Ovary (tissue), 9 donors: ENCODE data around the gene ZNF664. TPM values are rescaled to one million over a fixed set of nuclear protein-coding genes. Genes with fewer than 3 reads are reported as not detected.

ENCODE experiments used
- DNase-seq, 5 donors: peaks; one replicate each; pipeline ENCODE4 v3.0.0-alpha.2; 2019 to 2020
- H3K27ac ChIP-seq, 2 donors: fragments of 200-600 bp; one replicate each; pipeline versions ENCODE4 v1.5.1 to v1.8.0; 2019 to 2022
- H3K27me3 ChIP-seq: fragments of 200-600 bp; one replicate; pipeline ENCODE4 v1.8.0; 2022
- H3K36me3 ChIP-seq: fragments of 200-600 bp; sonication (generic); one replicate; pipeline ENCODE4 v1.5.1; 2019
- H3K4me1 ChIP-seq: one replicate; pipeline ENCODE4 v1.8.1; 2013; ENCODE audit warnings: mild to moderate bottlenecking, moderate library complexity; ENCODE audit not compliant: insufficient read depth
- H3K4me3 ChIP-seq: fragments of 200-600 bp; sonication (generic); one replicate; pipeline ENCODE4 v1.5.1; 2017
- H3K9me3 ChIP-seq, 2 donors: fragments of 200-600 bp in 1 of 2; sonication (generic) in 1 of 2; one replicate each; pipeline versions ENCODE4 v1.5.1 to v1.8.1; 2013 to 2019; ENCODE audit warnings: mild to moderate bottlenecking in 1 of 2, moderate library complexity in 1 of 2
- EP300 ChIP-seq: sonication (generic); formaldehyde crosslinking; IDR thresholded peaks from one replicate; pipeline ENCODE4 v1.6.1; 2017; ENCODE audit warnings: antibody characterized with exemption
- POLR2A ChIP-seq: fragments of 450-650 bp; IDR thresholded peaks from one replicate; pipeline ENCODE4 v1.6.1; 2017; ENCODE audit warnings: antibody characterized with exemption, mild to moderate bottlenecking, moderate library complexity
- whole genome bisulfite sequencing, 3 donors: extraction: QIAGEN DNeasy Blood & Tissue Kit in 1 of 3; methylation state at CpG; one replicate each; pipeline versions ENCODE4 v1.1.5 to v1.1.7; 2013 to 2017; 5-methylcytosine and 5-hydroxymethylcytosine counted together
- intact Hi-C, 4 donors: fragments of 100-400 bp; cut with DNase I; formaldehyde crosslinking; loops; one replicate each; pipeline versions ENCODE4 v1.11.0 to v1.15.1; 2022 to 2023
- polyA plus RNA-seq, 2 donors: library from polyadenylated mRNA; stranded (reverse); fragments of 200-250 nt in 1 of 2; fragments of 350-450 nt in 1 of 2; fragmentation: Illumina TruSeq in 1 of 2; extraction: RNeasy Lipid Tissue Mini Kit (QIAGEN cat#74804) in 1 of 2; gene quantifications; one replicate each; pipeline ENCODE4 v1.2.3, GENCODE V29; 2013 to 2014
- total RNA-seq, 7 donors: library from RNA; depleted of rRNA in 2 of 7; stranded (reverse); fragments of >200 nt in 2 of 7; fragmentation: NEBNext Ultra II Directional in 3 of 7; extraction: Animal tissue kit (Norgen Biotek cat#: 25700) in 3 of 7; gene quantifications; one replicate each; pipeline versions ENCODE4 v1.1.0 to v1.2.4, GENCODE V29; 2016 to 2023
- TF ChIP-seq, protein P1 (sequence below), 3 donors: fragments of 450-650 bp in 2 of 3; fragments of 200-600 bp in 1 of 3; IDR thresholded peaks; one replicate each; pipeline versions ENCODE4 v1.5.1 to v1.8.0; 2016 to 2022; ENCODE audit warnings: antibody characterized with exemption in 3 of 3, mild to moderate bottlenecking in 1 of 3
- donor health status: DM: no; HTN: no; CAD: no; lungs with moderate emphysema.
- donor health status: DM: no; HTN: no; CAD: no.
- donor health status: Bipolar disorder and iron deficiency.
- donor health status: DM: yes; HTN: yes; CAD: no.
- donor health status: DM: no; HTN: no; CAD: no.
- donor health status: DM: yes; HTN: yes; CAD: no.

ZNF664 gene
- total and polyA plus RNA-seq, 9 donors = 33.5 to 74.7 (median 58.6) TPM

DNA sequence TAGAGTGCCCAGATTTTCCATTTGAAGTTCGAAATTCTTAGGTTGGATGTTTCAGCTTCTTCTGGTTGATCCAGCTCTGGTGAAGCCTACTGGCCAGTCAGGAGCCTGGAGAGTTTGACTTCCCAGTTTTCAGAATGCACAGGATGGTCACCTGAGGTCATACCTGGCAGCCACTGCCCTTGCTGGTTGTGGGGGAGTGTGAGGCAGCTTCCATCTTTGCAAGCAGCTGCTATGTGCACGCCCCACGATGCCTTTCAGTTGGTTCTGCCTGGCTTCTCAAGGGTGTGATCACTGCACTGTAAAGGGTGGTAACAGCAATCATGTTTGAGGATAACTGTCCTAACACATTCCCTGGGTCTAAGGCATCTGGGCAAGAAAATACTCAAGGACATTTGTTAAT lies 15.8 kb upstream of the ZNF664 start:
- no peak for TF ChIP-seq POLR2A
- TF ChIP-seq EP300 = no peak
- TF ChIP-seq, protein P1, sequence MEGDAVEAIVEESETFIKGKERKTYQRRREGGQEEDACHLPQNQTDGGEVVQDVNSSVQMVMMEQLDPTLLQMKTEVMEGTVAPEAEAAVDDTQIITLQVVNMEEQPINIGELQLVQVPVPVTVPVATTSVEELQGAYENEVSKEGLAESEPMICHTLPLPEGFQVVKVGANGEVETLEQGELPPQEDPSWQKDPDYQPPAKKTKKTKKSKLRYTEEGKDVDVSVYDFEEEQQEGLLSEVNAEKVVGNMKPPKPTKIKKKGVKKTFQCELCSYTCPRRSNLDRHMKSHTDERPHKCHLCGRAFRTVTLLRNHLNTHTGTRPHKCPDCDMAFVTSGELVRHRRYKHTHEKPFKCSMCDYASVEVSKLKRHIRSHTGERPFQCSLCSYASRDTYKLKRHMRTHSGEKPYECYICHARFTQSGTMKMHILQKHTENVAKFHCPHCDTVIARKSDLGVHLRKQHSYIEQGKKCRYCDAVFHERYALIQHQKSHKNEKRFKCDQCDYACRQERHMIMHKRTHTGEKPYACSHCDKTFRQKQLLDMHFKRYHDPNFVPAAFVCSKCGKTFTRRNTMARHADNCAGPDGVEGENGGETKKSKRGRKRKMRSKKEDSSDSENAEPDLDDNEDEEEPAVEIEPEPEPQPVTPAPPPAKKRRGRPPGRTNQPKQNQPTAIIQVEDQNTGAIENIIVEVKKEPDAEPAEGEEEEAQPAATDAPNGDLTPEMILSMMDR (IDR thresholded peaks at IDR 0.05) = no peak
- Histone ChIP-seq H3K4me3 (no peak overlapping the region), H3K9me3 (no peaks in the 10 kb centered on the region), H3K4me1 (no peaks in the 10 kb centered on the region), H3K27ac (no peak overlapping the region), H3K27me3 (no peaks in the 10 kb centered on the region), H3K36me3 (no peaks in the 10 kb centered on the region)
- WGBS, 3 donors = 79 to 84% (median 80%) methylated on average over 3 of the region's 3 CpGs
- DNase-seq = no peak
- intact Hi-C loops = no loop called here

DNA sequence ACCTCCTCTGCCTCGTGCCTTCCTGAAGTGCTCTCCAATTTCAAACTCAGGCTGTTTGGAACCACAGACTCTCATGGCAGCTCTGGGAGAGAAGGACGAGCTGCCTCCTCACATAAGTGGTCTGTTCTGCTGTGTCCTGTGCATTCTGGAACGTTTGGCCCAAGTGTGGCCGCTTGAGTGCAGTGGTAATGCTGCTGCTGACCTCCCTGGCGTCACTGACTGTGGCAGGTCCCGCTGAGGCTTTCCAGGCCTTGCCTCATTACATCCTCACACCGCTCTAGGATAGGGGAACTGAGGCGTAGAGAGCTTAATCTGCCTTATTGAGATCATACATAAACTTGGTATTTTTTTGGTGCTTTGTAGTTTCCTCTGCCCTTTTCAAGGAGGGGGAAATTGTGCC lies 14.6 kb upstream of the ZNF664 start:
- Histone ChIP-seq H3K36me3 (no peaks in the 10 kb centered on the region), H3K9me3 (no peaks in the 10 kb centered on the region), H3K4me3 (no peak overlapping the region), H3K27me3 (no peaks in the 10 kb centered on the region), H3K4me1 (peaks cover 2% of the 10 kb centered on the region), H3K27ac (no peak overlapping the region)
- no peak for DNase-seq
- TF ChIP-seq, protein P1 (IDR thresholded peaks at IDR 0.05) = no peak
- TF ChIP-seq POLR2A = no peak
- intact Hi-C loops = no loop called here
- 83 to 92% (median 87%) methylated on average over 8 of the region's 8 CpGs for WGBS, 3 donors

DNA sequence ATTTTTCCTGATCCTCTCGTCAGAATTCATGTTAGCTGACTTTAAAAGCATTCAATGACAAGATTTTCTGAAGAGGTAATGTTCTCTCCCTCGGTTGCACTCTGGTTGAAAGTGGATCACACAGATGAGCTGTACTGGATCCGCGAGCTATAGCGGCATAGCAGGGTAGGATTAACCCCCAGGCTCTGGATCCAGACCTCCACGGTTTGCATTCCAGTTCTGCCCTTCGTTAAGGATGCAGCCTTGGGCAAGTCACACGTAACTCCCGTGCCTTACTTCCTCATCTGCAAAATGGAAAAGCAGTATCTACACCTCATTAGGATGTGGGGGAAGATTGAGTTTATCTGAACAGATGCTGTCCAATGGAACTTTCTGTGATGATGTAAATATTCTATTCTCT lies 14.1 kb upstream of the ZNF664 start:
- 86 to 89% (median 87%) methylated on average over 9 of the region's 9 CpGs for WGBS, 3 donors
- Histone ChIP-seq H3K4me1 (peaks cover 2% of the 10 kb centered on the region), H3K9me3 (no peaks in the 10 kb centered on the region), H3K36me3 (no peaks in the 10 kb centered on the region), H3K27ac (no peak overlapping the region), H3K27me3 (no peaks in the 10 kb centered on the region), H3K4me3 (no peak overlapping the region)
- TF ChIP-seq EP300 = no peak
- TF ChIP-seq, protein P1 (IDR thresholded peaks at IDR 0.05) = no peak
- no peak for TF ChIP-seq POLR2A
- no peak for DNase-seq
- intact Hi-C loops = no loop called here

DNA sequence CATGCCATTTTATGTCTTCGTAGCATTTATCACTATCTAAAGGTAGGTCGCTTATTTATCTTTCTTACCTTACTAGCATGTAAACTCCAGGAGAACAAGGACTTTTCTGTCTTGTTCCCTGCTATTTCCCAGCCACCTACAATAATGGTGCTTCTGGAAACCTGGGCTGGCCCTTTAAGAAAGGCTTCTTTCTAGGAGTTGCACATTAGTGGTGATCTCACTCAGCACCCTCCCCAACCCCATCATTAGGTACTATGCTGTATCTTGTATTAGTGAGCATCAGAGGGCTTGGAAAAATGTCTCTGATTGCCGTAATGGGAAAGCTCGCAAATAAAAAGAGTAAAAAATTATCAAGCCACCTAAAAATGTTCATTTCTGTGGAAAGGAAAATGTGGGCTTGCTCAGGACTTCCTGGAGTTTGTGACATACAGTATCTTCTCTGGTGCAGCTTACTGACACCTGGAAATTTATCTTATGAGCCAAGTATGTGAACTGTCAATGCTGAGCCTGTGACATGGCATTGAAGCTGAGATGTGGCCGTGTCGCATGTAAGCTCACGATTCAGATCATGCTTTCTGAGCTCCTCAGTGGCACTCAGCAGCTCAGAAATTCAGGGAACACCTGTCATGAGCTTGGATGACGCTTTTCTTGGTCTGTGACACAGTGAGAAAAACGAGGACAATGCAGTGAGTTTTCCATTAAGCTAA lies 12.8 kb upstream of the ZNF664 start:
- 95 to 96% (median 96%) methylated on average over 9 of the region's 9 CpGs for WGBS, 3 donors
- intact Hi-C loops = no loop called here
- no peak for TF ChIP-seq EP300
- TF ChIP-seq, protein P1 (IDR thresholded peaks at IDR 0.05) = no peak
- TF ChIP-seq POLR2A = no peak

More for the DNA sequence above, 12.8 kb upstream of the ZNF664 start:
- DNase-seq = no peak
- Histone ChIP-seq H3K4me1 (peaks cover 2% of the 10 kb centered on the region), H3K4me3 (no peak overlapping the region), H3K27ac (no peak overlapping the region), H3K9me3 (no peaks in the 10 kb centered on the region), H3K36me3 (no peaks in the 10 kb centered on the region), H3K27me3 (no peaks in the 10 kb centered on the region)
